WTC11 (cell line): Measurements from ENCODE around the gene SBNO1. TPM values are rescaled to one million over a fixed set of nuclear protein-coding genes. Genes with fewer than 3 reads are reported as not detected.

ENCODE experiments used
- ATAC-seq: fragments of 200-7000 bp; cut with Tn5 transposase; 2 replicates; pipeline ENCODE4 v1.10.0; 2021; ENCODE audit warnings: mild to moderate bottlenecking, moderate library complexity
- CTCF ChIA-PET: fragments of 300-600 bp; sonication (Branson Sonifier 250); formaldehyde crosslinking; loops from one replicate; lab custom pipeline; 2021; ENCODE audit warnings: antibody characterized with exemption; lab: Charles Lee
- POLR2A ChIA-PET: fragments of 350-600 bp; sonication (Branson Sonifier 250); formaldehyde crosslinking; loops from one replicate; lab custom pipeline; 2021; ENCODE audit warnings: antibody characterized with exemption; lab: Charles Lee
- DNase-seq: peaks from one replicate; pipeline ENCODE4 v3.0.0; 2021; ENCODE audit warnings: low spot score
- H3K27ac Mint-ChIP-seq: 2 replicates; pipeline ENCODE4 v1.8.0; 2021; ENCODE audit warnings: mixed read lengths
- H3K27me3 Mint-ChIP-seq: 2 replicates; pipeline ENCODE4 v1.8.0; 2021; ENCODE audit warnings: low read depth, mild to moderate bottlenecking, moderate library complexity, mixed read lengths
- H3K36me3 Mint-ChIP-seq: 2 replicates; pipeline ENCODE4 v1.8.0; 2021; ENCODE audit warnings: mixed read lengths
- H3K4me1 Mint-ChIP-seq: 2 replicates; pipeline ENCODE4 v1.8.0; 2022; ENCODE audit warnings: mixed read lengths
- H3K4me3 Mint-ChIP-seq: 2 replicates; pipeline ENCODE4 v1.8.0; 2021; ENCODE audit warnings: mild to moderate bottlenecking, moderate library complexity, mixed read lengths
- H3K9me3 Mint-ChIP-seq: 2 replicates; pipeline ENCODE4 v1.8.0; 2021; ENCODE audit warnings: mixed read lengths
- ARID4B ChIP-seq: sonication (generic); formaldehyde crosslinking; IDR thresholded peaks from 2 replicates; pipeline ENCODE4 v1.8.0; 2023; ENCODE audit warnings: missing genetic modification reagents, mild to moderate bottlenecking, borderline replicate concordance
- CREM ChIP-seq: sonication (generic); formaldehyde crosslinking; IDR thresholded peaks from 2 replicates; pipeline ENCODE4 v1.8.1; 2022; ENCODE audit warnings: mild to moderate bottlenecking, missing genetic modification reagents, moderate library complexity
- EMX1 ChIP-seq: fragments of 250-450 bp; sonication (Bioruptor Pico); IDR thresholded peaks from 2 replicates; pipeline ENCODE4 v1.8.0; 2021; ENCODE audit warnings: mild to moderate bottlenecking
- ESRRA ChIP-seq: sonication (generic); formaldehyde crosslinking; IDR thresholded peaks from 2 replicates; pipeline ENCODE4 v1.8.1; 2022; ENCODE audit warnings: mild to moderate bottlenecking, missing genetic modification reagents, borderline replicate concordance
- FOXJ3 ChIP-seq: sonication (generic); formaldehyde crosslinking; IDR thresholded peaks from 2 replicates; pipeline ENCODE4 v1.9.0; 2021; ENCODE audit warnings: missing genetic modification reagents, mild to moderate bottlenecking, borderline replicate concordance
- GABPB1 ChIP-seq: sonication (generic); formaldehyde crosslinking; IDR thresholded peaks from 2 replicates; pipeline ENCODE4 v1.8.1; 2023; ENCODE audit warnings: mild to moderate bottlenecking, missing genetic modification reagents
- GRHL2 ChIP-seq: fragments of 250-450 bp; sonication (Bioruptor Pico); IDR thresholded peaks from 2 replicates; pipeline ENCODE4 v1.8.0; 2022; ENCODE audit warnings: mild to moderate bottlenecking, moderate library complexity; ENCODE audit not compliant: insufficient replicate concordance, severe bottlenecking
- GTF2I ChIP-seq: fragments of 250-450 bp; sonication (Bioruptor Pico); conservative IDR thresholded peaks from 2 replicates; pipeline ENCODE4 v1.4.0; 2021; ENCODE audit warnings: mild to moderate bottlenecking
- JAZF1 ChIP-seq: fragments of 250-450 bp; sonication (Bioruptor Pico); IDR thresholded peaks from 2 replicates; pipeline ENCODE4 v1.9.0; 2021; ENCODE audit warnings: moderate library complexity, mild to moderate bottlenecking, inconsistent platforms
- ZNF263 ChIP-seq: sonication (generic); formaldehyde crosslinking; IDR thresholded peaks from 2 replicates; pipeline ENCODE4 v1.8.1; 2022; ENCODE audit warnings: low read depth, mild to moderate bottlenecking, moderate library complexity, missing genetic modification reagents
- ZNF317 ChIP-seq: sonication (generic); formaldehyde crosslinking; IDR thresholded peaks from 2 replicates; pipeline ENCODE4 v1.8.1; 2023; ENCODE audit warnings: low read depth, mild to moderate bottlenecking, moderate library complexity, missing genetic modification reagents, borderline replicate concordance
- ZNF416 ChIP-seq: fragments of 250-450 bp; sonication (Bioruptor Pico); IDR thresholded peaks from 2 replicates; pipeline ENCODE4 v1.9.0; 2021; ENCODE audit warnings: mild to moderate bottlenecking, inconsistent platforms
- total RNA-seq: library from RNA; stranded (reverse); gene quantifications from 3 replicates; pipeline ENCODE4 v1.2.3, GENCODE V29; 2021
- TF ChIP-seq, protein P1 (sequence below): fragments of 250-450 bp; sonication (Bioruptor Pico); IDR thresholded peaks from 2 replicates; pipeline ENCODE4 v1.9.0; 2021; ENCODE audit warnings: moderate library complexity, mild to moderate bottlenecking, inconsistent platforms, borderline replicate concordance
- TF ChIP-seq, protein P2 (sequence below): sonication (generic); formaldehyde crosslinking; IDR thresholded peaks from 2 replicates; pipeline ENCODE4 v1.8.1; 2022; ENCODE audit warnings: mild to moderate bottlenecking, moderate library complexity, missing genetic modification reagents
- TF ChIP-seq, protein P3 (sequence below): sonication (generic); formaldehyde crosslinking; IDR thresholded peaks from 2 replicates; pipeline ENCODE4 v1.8.1; 2023; ENCODE audit warnings: mild to moderate bottlenecking, moderate library complexity, missing genetic modification reagents
- TF ChIP-seq, protein P4 (sequence below): sonication (generic); formaldehyde crosslinking; IDR thresholded peaks from 2 replicates; pipeline ENCODE4 v1.8.0; 2023; ENCODE audit warnings: mild to moderate bottlenecking, missing genetic modification reagents
- TF ChIP-seq, protein P5 (sequence below): fragments of 250-450 bp; sonication (Bioruptor Pico); IDR thresholded peaks from 2 replicates; pipeline ENCODE4 v1.9.0; 2021; ENCODE audit warnings: mild to moderate bottlenecking

SBNO1 gene
- total RNA-seq, 1 experiment from 2014 or later: 52.2 TPM

- TF ChIP-seq GABPB1 (CRISPR knock-in tag): no peak
- TF ChIP-seq GRHL2 (CRISPR knock-in tag): no peak
Observed at GRCh38 chr12:123260081-123260480, 104.6 kb downstream of the SBNO1 start (continued).

DNA sequence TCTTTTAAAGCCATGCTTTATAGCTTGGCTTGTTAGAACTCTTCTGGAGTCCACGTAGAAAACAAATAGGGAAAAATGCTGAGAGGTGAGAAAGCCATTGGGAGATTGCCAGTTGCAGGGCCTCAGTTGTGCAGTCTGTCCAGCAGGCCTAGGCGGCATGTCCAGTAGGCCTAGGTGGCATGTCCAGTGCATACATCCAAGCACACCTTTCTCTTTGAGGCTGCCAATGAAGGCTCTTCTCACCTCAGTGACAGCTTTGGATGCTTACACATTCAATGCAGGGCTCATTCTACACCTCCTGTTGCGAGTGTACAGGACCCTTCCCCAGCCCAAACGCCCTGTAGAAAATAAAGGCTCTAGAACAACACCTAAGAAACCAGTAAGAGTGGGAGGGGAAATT lies 106.1 kb downstream of the SBNO1 start:
- CTCF ChIA-PET: no interaction called here
- Mint-ChIP-seq H3K4me3 (no peak overlapping the region), H3K36me3 (peaks cover 69% of the 10 kb centered on the region), H3K27me3 (no peaks in the 10 kb centered on the region), H3K27ac (no peak overlapping the region; the same call in 1 of the 2 replicates), H3K9me3 (no peaks in the 10 kb centered on the region), H3K4me1 (peaks cover 13% of the 10 kb centered on the region)
- POLR2A ChIA-PET: interaction anchor here (0.6 to 0.7 kb wide), 2 partner anchors 20 to 153 kb away, joined by 3 to 6 read pairs; no protein-coding TSS in a partner anchor
- DNase-seq (no peak), ATAC-seq (no peak)
- TF ChIP-seq, protein P1, sequence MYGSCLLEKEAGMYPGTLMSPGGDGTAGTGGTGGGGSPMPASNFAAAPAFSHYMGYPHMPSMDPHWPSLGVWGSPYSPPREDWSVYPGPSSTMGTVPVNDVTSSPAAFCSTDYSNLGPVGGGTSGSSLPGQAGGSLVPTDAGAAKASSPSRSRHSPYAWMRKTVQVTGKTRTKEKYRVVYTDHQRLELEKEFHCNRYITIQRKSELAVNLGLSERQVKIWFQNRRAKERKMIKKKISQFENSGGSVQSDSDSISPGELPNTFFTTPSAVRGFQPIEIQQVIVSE (CRISPR knock-in tag): no peak
- TF ChIP-seq, protein P2, sequence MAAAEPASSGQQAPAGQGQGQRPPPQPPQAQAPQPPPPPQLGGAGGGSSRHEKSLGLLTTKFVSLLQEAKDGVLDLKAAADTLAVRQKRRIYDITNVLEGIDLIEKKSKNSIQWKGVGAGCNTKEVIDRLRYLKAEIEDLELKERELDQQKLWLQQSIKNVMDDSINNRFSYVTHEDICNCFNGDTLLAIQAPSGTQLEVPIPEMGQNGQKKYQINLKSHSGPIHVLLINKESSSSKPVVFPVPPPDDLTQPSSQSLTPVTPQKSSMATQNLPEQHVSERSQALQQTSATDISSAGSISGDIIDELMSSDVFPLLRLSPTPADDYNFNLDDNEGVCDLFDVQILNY: no peak
- TF ChIP-seq JAZF1 (CRISPR knock-in tag) (no peak), ZNF263 (CRISPR knock-in tag) (no peak), CREM (CRISPR knock-in tag) (no peak), ARID4B (CRISPR knock-in tag) (no peak), EMX1 (CRISPR knock-in tag) (no peak), GTF2I (CRISPR knock-in tag) (no peak), FOXJ3 (CRISPR knock-in tag) (no peak), ZNF416 (no peak), ZNF317 (CRISPR knock-in tag) (no peak), ESRRA (CRISPR knock-in tag) (no peak)
- TF ChIP-seq, protein P3, sequence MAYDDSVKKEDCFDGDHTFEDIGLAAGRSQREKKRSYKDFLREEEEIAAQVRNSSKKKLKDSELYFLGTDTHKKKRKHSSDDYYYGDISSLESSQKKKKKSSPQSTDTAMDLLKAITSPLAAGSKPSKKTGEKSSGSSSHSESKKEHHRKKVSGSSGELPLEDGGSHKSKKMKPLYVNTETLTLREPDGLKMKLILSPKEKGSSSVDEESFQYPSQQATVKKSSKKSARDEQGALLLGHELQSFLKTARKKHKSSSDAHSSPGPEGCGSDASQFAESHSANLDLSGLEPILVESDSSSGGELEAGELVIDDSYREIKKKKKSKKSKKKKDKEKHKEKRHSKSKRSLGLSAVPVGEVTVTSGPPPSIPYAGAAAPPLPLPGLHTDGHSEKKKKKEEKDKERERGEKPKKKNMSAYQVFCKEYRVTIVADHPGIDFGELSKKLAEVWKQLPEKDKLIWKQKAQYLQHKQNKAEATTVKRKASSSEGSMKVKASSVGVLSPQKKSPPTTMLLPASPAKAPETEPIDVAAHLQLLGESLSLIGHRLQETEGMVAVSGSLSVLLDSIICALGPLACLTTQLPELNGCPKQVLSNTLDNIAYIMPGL: no peak
- TF ChIP-seq, protein P4, sequence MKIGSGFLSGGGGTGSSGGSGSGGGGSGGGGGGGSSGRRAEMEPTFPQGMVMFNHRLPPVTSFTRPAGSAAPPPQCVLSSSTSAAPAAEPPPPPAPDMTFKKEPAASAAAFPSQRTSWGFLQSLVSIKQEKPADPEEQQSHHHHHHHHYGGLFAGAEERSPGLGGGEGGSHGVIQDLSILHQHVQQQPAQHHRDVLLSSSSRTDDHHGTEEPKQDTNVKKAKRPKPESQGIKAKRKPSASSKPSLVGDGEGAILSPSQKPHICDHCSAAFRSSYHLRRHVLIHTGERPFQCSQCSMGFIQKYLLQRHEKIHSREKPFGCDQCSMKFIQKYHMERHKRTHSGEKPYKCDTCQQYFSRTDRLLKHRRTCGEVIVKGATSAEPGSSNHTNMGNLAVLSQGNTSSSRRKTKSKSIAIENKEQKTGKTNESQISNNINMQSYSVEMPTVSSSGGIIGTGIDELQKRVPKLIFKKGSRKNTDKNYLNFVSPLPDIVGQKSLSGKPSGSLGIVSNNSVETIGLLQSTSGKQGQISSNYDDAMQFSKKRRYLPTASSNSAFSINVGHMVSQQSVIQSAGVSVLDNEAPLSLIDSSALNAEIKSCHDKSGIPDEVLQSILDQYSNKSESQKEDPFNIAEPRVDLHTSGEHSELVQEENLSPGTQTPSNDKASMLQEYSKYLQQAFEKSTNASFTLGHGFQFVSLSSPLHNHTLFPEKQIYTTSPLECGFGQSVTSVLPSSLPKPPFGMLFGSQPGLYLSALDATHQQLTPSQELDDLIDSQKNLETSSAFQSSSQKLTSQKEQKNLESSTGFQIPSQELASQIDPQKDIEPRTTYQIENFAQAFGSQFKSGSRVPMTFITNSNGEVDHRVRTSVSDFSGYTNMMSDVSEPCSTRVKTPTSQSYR (CRISPR knock-in tag): no peak
- TF ChIP-seq, protein P5, sequence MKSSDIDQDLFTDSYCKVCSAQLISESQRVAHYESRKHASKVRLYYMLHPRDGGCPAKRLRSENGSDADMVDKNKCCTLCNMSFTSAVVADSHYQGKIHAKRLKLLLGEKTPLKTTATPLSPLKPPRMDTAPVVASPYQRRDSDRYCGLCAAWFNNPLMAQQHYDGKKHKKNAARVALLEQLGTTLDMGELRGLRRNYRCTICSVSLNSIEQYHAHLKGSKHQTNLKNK (CRISPR knock-in tag): no peak
